Activated T-cell treated with anti-CD3 and anti-CD28 coated beads, Interleukin-2, amount 50 U/mL, for 72 hours (primary cell): ENCODE results near the gene DBR1. TPM values are rescaled to one million over a fixed set of nuclear protein-coding genes. Genes with fewer than 3 reads are reported as not detected.

Experiments
- total RNA-seq, 2 donors: library from RNA; stranded (reverse); gene quantifications; one replicate each; pipeline ENCODE4 v1.2.3, GENCODE V29; 2022

DBR1 gene
- total RNA-seq, 2 donors from 2014 or later = 22.0 TPM

Other genes with a start within 250 kb of the DBR1 start
- gene CLDN18, start 164.8 kb downstream of the DBR1 start, total RNA-seq = not detected
- under 1 TPM; 0.23 to 0.46 TPM for gene DZIP1L, start 59.3 kb downstream of the DBR1 start, total RNA-seq
- gene A4GNT, start 42.5 kb downstream of the DBR1 start, total RNA-seq = not detected
- 10 to 100 TPM; 36.8 to 40.2 TPM for gene ARMC8, start 12.4 kb upstream of the DBR1 start, total RNA-seq
- under 1 TPM; 0.53 to 0.58 TPM for gene NME9, start 154.9 kb upstream of the DBR1 start, total RNA-seq
- gene MRAS, start 173.7 kb upstream of the DBR1 start, total RNA-seq = under 1 TPM; 0.19 to 0.72 TPM